Small intestine (tissue), 7 donors: ENCODE data around the gene MOCS1. TPM values are rescaled to one million over a fixed set of nuclear protein-coding genes. Genes with fewer than 3 reads are reported as not detected.

Source experiments
- DNase-seq, 2 donors: peaks; one replicate each; pipeline versions ENCODE4 v3.0.0 to v3.0.0-alpha.2; 2013
- FAIRE-seq: peaks from 2 replicates; lab custom pipeline; 2012; peaks lifted over from hg19 to GRCh38; lab: Jason Lieb, UNC
- H3K27ac ChIP-seq, 3 donors: one replicate each; pipeline ENCODE4 v1.5.1; 2013; ENCODE audit warnings: low read length in 2 of 3, mild to moderate bottlenecking in 2 of 3, control low read depth in 1 of 3, inconsistent platforms in 1 of 3, low read depth in 1 of 3, moderate library complexity in 1 of 3
- H3K27me3 ChIP-seq, 3 donors: one replicate each; pipeline ENCODE4 v1.6.1; 2013; ENCODE audit warnings: low read length in 3 of 3, inconsistent platforms in 1 of 3; ENCODE audit not compliant: control insufficient read depth in 3 of 3, insufficient read depth in 3 of 3
- H3K36me3 ChIP-seq, 3 donors: one replicate each; pipeline ENCODE4 v1.6.1; 2013; ENCODE audit warnings: low read length in 3 of 3, inconsistent platforms in 1 of 3, low read depth in 1 of 3, mild to moderate bottlenecking in 1 of 3, moderate library complexity in 1 of 3; ENCODE audit not compliant: control insufficient read depth in 3 of 3, insufficient read depth in 2 of 3
- H3K4me1 ChIP-seq, 3 donors: one replicate each; pipeline ENCODE4 v1.6.1; 2013; ENCODE audit warnings: low read length in 2 of 3, inconsistent platforms in 1 of 3, low read depth in 1 of 3, mild to moderate bottlenecking in 1 of 3, moderate library complexity in 1 of 3; ENCODE audit not compliant: control insufficient read depth in 3 of 3, insufficient read depth in 2 of 3
- H3K4me3 ChIP-seq, 3 donors: one replicate each; pipeline ENCODE4 v1.5.1; 2013; ENCODE audit warnings: low read length in 3 of 3, control low read depth in 1 of 3, inconsistent platforms in 1 of 3, low read depth in 1 of 3, mild to moderate bottlenecking in 1 of 3, moderate library complexity in 1 of 3
- H3K9me3 ChIP-seq, 2 donors: one replicate each; pipeline ENCODE4 v1.6.1; 2013; ENCODE audit warnings: low read depth in 1 of 2, low read length in 1 of 2; ENCODE audit not compliant: control insufficient read depth in 2 of 2, insufficient read depth in 1 of 2
- WGBS, 3 donors: extraction: QIAGEN DNeasy Blood & Tissue Kit; methylation state at CpG; one replicate each; pipeline ENCODE4 v1.1.7; 2013; 5-methylcytosine and 5-hydroxymethylcytosine counted together
- polyA plus RNA-seq, 4 donors: library from polyadenylated mRNA; stranded (reverse) in 3 of 4; unstranded in 1 of 4; fragments of 200-250 nt in 3 of 4; fragments of 120-200 nt in 1 of 4; gene quantifications; one replicate each; pipeline versions ENCODE4 v1.2.1 to v1.2.3, GENCODE V29; 2013
- donor health status: healthy with polysubstance abuse.
- donor health status: control.
- donor health status: control.
- donor health status: Bipolar disorder and iron deficiency.
- donor health status: healthy.

The MOCS1 gene
- polyA plus RNA-seq, 4 donors, result 11.9 to 29.6 (median 18.0) TPM

DNA sequence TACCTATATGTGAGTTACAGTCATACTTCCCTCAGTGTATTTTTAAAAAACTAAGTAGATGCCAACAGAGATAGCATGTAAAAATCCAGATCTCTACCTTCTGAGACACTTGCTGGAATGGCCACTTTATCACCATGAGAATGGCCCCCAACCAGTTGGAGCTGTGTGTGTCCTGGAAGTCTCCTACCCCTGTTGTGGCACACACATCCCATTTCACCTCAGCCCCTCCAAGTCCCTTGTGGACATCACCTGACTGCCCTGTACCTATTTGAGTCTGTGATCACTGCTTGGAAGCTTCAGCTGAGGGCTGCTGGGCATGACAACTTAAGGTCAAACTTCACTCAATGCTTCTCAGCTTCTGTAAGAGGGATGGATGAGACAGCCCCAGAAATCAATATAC lies 24.1 kb downstream of the MOCS1 start:
- FAIRE-seq (no peak), DNase-seq (no peak)
- Histone ChIP-seq H3K27ac (no peak overlapping the region), H3K36me3 (peaks cover 0 to 70% (median 10%) of the 10 kb centered on the region in 3 donors), H3K4me1 (no peaks in the 10 kb centered on the region), H3K9me3 (no peaks in the 10 kb centered on the region), H3K27me3 (no peaks in the 10 kb centered on the region), H3K4me3 (no peak overlapping the region)

DNA sequence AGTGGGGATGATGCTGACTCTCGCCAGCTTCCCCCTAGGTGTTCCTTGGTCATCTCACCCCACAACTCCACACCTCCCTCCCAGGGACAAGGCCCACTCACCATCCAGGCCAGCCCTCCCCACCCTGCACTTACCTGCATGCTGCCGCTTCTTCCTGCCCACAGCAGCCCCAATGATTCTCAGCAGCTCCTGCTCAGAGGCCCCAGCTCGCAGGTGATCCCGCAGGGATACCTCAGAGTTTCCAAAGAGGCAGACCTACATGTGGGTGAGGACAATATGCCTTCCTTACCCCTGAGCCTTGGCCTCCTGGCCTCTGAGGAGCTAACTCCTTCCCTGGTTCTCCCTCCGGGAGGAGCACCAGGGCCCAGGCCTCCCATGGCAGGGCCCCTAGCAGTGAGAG lies 24.6 kb downstream of the MOCS1 start:
- no peak for FAIRE-seq
- no peaks in the 10 kb centered on the region for H3K4me1 ChIP-seq
- H3K4me3 ChIP-seq, result no peak overlapping the region
- H3K27me3 ChIP-seq, result no peaks in the 10 kb centered on the region
- H3K9me3 ChIP-seq, result no peaks in the 10 kb centered on the region
- no peak for DNase-seq
- 96 to 97% (median 96%) methylated on average over 5 of the region's 5 CpGs for whole genome bisulfite sequencing, 3 donors
- H3K27ac ChIP-seq, result no peak overlapping the region
- H3K36me3 ChIP-seq, result peaks cover 0 to 65% (median 11%) of the 10 kb centered on the region in 3 donors

DNA sequence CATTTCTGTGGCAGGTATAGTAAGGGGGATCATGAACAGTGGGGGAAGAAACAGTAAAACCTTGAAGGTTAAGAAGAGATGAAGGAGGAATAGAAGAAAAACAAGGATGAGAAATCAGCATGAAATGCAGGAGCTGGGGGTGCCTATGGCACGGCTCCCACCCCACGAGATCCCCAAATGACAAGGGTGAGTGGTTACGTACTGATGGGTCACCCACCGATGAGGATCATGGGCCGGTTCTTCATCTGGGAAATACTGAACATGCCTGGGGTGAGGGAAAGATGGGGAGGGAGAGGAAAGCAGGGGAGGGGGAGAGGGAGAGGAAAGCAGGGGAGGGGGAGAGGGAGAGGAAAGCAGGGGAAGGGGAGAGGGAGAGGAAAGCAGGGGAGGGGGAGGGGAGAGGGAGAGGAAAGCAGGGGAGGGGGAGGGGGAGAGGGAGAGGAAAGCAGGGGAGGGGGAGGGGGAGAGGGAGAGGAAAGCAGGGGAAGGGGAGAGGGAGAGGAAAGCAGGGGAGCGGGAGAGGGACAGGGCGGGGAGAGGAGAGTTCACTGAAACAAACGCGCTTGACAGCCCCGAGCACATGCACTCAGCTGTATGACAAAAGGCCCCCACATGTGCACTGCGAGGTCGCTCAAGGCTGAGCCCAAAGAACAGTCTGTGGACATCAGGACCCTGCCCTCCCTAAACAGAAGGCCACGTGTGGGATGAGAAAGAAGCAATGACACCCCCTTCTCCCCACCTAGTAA lies 25.3 kb downstream of the MOCS1 start:
- Histone ChIP-seq H3K36me3 (peaks cover 0 to 63% (median 11%) of the 10 kb centered on the region in 3 donors), H3K27me3 (no peaks in the 10 kb centered on the region), H3K27ac (no peak overlapping the region), H3K4me1 (no peaks in the 10 kb centered on the region), H3K4me3 (no peak overlapping the region), H3K9me3 (no peaks in the 10 kb centered on the region)
- WGBS, 3 donors, result 86 to 94% (median 92%) methylated on average over 13 of the region's 13 CpGs
- DNase-seq (no peak), FAIRE-seq (no peak)

DNA sequence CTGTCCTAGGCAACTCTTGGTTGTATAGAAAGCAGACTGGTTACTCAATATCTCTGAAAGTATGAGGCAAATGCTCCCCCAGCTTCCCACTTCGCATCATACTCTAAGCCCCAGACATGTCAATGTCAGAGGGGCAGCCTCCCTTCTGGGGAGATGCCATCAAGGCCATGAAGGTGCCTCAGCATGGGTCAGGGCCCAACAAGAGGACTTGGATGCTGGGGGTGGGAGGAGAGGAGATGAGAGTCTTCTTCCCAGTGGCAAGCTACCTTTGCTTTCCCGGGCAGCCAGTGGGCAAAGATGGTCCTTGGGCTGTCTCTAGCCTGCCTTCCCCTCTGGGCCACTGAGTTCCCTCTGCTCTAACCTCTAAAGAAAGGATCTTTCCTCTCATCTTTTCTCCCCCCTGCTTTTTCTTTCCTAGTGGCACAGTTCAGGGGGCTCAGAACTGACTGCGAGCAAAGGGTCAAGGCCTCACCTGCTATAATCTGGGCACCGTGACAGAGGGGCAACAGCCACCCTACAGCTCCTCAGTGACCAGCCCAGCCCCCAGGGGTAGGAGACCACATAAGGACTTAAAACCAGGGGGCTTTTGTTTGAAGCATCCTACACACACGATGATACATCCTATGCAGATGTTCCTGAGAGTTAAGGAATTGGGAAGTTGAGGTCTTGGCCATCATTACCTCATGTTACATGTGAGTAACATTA lies 26.2 kb downstream of the MOCS1 start:
- WGBS, 3 donors, result 89 to 93% (median 91%) methylated on average over 5 of the region's 5 CpGs
- no peak for DNase-seq
- Histone ChIP-seq H3K27ac (no peak overlapping the region), H3K4me3 (no peak overlapping the region), H3K27me3 (no peaks in the 10 kb centered on the region), H3K4me1 (no peaks in the 10 kb centered on the region), H3K36me3 (peaks cover 0 to 63% (median 7%) of the 10 kb centered on the region in 3 donors), H3K9me3 (no peaks in the 10 kb centered on the region)
- no peak for FAIRE-seq

DNA sequence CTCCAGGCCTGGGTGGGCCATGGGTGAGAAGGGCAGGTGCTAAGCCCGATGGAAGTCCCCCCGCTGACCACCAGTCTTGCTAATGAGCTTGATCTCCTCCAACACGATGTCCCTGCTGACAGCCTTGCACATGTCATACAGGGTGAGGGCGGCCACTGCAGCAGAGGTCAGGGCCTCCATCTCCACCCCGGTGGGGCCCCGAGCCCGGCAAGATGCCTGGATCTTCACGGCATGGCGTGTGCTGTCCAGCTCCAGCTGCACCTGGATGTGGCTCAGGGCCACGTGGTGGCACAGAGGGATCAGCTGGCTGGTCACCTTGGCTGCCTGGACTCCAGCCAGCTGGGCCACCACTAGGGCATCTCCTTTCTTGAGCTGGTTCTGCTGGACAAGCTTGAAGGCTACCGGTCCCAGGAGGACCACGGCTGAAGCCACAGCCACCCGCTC lies 27.9 kb downstream of the MOCS1 start:
- no peak for FAIRE-seq
- Histone ChIP-seq H3K36me3 (peaks cover 0 to 51% (median 5%) of the 10 kb centered on the region in 3 donors), H3K27ac (no peak overlapping the region)

DNA sequence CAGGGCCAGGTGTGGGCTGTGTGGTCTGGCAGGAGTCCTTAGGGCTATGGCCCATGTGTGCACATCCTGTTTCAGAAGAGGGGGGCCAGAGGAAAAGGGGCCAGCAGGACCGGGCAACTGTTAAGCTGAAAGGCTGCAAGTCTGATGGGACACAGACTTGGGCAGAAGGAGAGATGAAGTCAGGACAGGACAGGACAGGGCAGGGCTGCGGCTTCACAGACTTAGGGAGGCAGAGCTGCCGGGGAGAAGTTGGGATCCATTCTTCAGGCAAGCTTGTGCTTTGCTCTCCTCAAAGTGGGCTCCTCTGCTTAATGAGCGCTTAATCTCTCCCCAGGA lies 28.7 kb downstream of the MOCS1 start:
- H3K4me3 ChIP-seq, result no peak overlapping the region
- DNase-seq (no peak), FAIRE-seq (no peak)
- H3K36me3 ChIP-seq, result peaks cover 0 to 54% (median 5%) of the 10 kb centered on the region in 3 donors
- peaks cover 0 to 2% (median 0%) of the 10 kb centered on the region in 3 donors for H3K27me3 ChIP-seq
- H3K4me1 ChIP-seq, result peaks cover 0 to 6% (median 0%) of the 10 kb centered on the region in 3 donors
- no peaks in the 10 kb centered on the region for H3K9me3 ChIP-seq
- WGBS, 3 donors, result 80 to 89% (median 86%) methylated on average over 4 of the region's 4 CpGs
- no peak overlapping the region for H3K27ac ChIP-seq

More for the DNA sequence above, 27.9 kb downstream of the MOCS1 start:
- DNase-seq, result no peak
- H3K4me3 ChIP-seq, result no peak overlapping the region
- H3K9me3 ChIP-seq, result no peaks in the 10 kb centered on the region
- no peaks in the 10 kb centered on the region for H3K27me3 ChIP-seq
- 74 to 82% (median 80%) methylated on average over 13 of the region's 13 CpGs for WGBS, 3 donors
- H3K4me1 ChIP-seq, result peaks cover 0 to 6% (median 0%) of the 10 kb centered on the region in 3 donors

DNA sequence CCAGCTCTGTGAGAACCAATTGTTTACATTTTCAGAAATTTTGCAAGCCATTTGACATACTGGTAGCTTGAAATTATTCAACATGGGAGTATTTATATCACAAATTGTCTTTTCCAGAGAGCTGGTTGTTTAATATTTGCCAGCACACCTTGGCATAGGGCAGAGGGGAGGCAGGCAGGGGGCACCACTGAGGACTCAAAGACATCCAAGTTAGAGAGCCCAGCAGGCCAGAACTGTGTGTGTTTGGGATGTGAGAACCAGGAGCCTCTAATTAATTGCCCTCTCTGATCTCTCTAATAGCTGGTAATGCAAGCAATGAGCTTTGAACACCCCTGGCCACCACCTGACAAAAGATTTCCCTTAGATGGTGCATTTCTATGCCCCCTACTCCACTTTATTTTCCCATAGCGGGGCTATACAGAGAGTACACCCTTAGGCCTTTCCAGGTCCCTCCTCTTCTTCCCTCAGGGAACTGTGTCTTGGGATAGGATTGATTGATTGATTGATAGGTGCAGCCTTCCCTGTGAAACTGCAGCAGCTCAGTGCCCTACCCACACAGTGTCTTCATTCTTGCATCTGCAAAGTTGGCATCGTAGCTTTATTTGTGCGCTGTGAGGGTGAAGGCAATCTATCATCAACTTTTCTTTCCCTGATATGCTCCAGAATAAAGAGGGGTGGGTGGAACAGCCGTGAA lies 29.2 kb downstream of the MOCS1 start:
- FAIRE-seq (no peak), DNase-seq (no peak)
- Histone ChIP-seq H3K4me1 (peaks cover 0 to 6% (median 0%) of the 10 kb centered on the region in 3 donors), H3K27ac (no peak overlapping the region), H3K9me3 (no peaks in the 10 kb centered on the region), H3K4me3 (no peak overlapping the region), H3K27me3 (peaks cover 0 to 2% (median 0%) of the 10 kb centered on the region in 3 donors), H3K36me3 (peaks cover 0 to 52% (median 5%) of the 10 kb centered on the region in 3 donors)
- 73 to 79% (median 76%) methylated on average over 4 of the region's 4 CpGs for whole genome bisulfite sequencing, 3 donors

DNA sequence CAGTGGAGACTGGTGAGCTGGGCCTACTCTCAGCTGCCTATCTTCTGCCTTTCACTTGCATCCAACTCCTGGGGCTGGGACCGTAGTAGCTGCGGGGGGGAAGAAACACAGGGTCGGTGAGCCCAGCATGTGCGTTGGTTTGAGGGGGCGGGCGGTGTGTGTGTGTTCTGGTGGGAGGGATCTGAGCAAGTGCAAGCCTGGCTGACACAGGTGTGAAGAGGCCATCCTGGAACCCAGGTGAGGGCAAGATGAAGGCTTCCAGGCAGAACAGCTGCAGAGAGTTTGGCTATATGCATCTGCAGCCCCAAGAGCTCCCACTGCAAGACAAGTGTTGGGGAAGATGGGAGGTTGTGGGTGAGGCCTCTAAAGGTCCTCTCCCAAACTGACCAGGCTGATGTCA lies 30.6 kb downstream of the MOCS1 start:
- H3K4me3 ChIP-seq, result no peak overlapping the region
- H3K4me1 ChIP-seq, result peaks cover 0 to 6% (median 0%) of the 10 kb centered on the region in 3 donors
- peaks cover 0 to 2% (median 0%) of the 10 kb centered on the region in 3 donors for H3K27me3 ChIP-seq
- 88 to 100% (median 92%) methylated on average over 6 of the region's 6 CpGs for WGBS, 3 donors
- no peaks in the 10 kb centered on the region for H3K9me3 ChIP-seq
- DNase-seq (no peak), FAIRE-seq (no peak)
- no peak overlapping the region for H3K27ac ChIP-seq
- H3K36me3 ChIP-seq, result peaks cover 0 to 48% (median 5%) of the 10 kb centered on the region in 3 donors
